Natural killer cell (primary cell): ENCODE data around the gene CEP76. TPM values are rescaled to one million over a fixed set of nuclear protein-coding genes. Genes with fewer than 3 reads are reported as not detected.

Experiments
- ATAC-seq, 3 donors: fragments of 150-1000 bp in 2 of 3; fragments of 200-7000 bp in 1 of 3; cut with Tn5 transposase; 1 replicate in 1 of 3; 2 replicates in 2 of 3; pipeline ENCODE4 v1.10.0; 2021; ENCODE audit warnings: mild to moderate bottlenecking in 2 of 3, moderate library complexity in 2 of 3
- DNase-seq, 2 donors: peaks; one replicate each; pipeline versions ENCODE4 v3.0.0 to v3.0.0-alpha.2; 2013 to 2021; ENCODE audit warnings: mixed read lengths in 1 of 2
- H3K27ac ChIP-seq: one replicate; pipeline ENCODE4 v1.5.1; 2013; ENCODE audit warnings: mild to moderate bottlenecking, low read length
- H3K27me3 ChIP-seq: one replicate; pipeline ENCODE4 v1.6.1; 2013; ENCODE audit warnings: low read length; ENCODE audit not compliant: control insufficient read depth, insufficient read depth
- H3K36me3 ChIP-seq: one replicate; pipeline ENCODE4 v1.6.1; 2013; ENCODE audit warnings: low read length; ENCODE audit not compliant: control insufficient read depth, insufficient read depth
- H3K4me1 ChIP-seq: one replicate; pipeline ENCODE4 v1.6.1; 2013; ENCODE audit warnings: low read length; ENCODE audit not compliant: control insufficient read depth, insufficient read depth
- H3K4me3 ChIP-seq: one replicate; pipeline ENCODE4 v1.5.1; 2013; ENCODE audit warnings: low read length
- H3K9me3 ChIP-seq: one replicate; pipeline ENCODE4 v1.6.1; 2013; ENCODE audit warnings: low read length; ENCODE audit not compliant: control insufficient read depth, insufficient read depth
- H3K27ac Mint-ChIP-seq, 2 donors: one replicate each; pipeline ENCODE4 v1.8.0; 2022; ENCODE audit warnings: mild to moderate bottlenecking in 2 of 2, mixed read lengths in 2 of 2, moderate library complexity in 1 of 2
- H3K27me3 Mint-ChIP-seq, 2 donors: one replicate each; pipeline ENCODE4 v1.8.0; 2022; ENCODE audit warnings: low read depth in 2 of 2, mixed read lengths in 2 of 2
- H3K36me3 Mint-ChIP-seq: one replicate; pipeline ENCODE4 v1.8.0; 2022; ENCODE audit warnings: mixed read lengths
- H3K4me1 Mint-ChIP-seq, 2 donors: one replicate each; pipeline ENCODE4 v1.8.0; 2022; ENCODE audit warnings: mixed read lengths in 2 of 2
- H3K4me3 Mint-ChIP-seq: one replicate; pipeline ENCODE4 v1.8.0; 2022; ENCODE audit warnings: mild to moderate bottlenecking, moderate library complexity, mixed read lengths
- H3K9me3 Mint-ChIP-seq, 2 donors: one replicate each; pipeline ENCODE4 v1.8.0; 2022; ENCODE audit warnings: mixed read lengths in 2 of 2
- CTCF ChIP-seq: fragments of 200-600 bp; IDR thresholded peaks from one replicate; pipeline ENCODE4 v1.8.0; 2022; ENCODE audit warnings: antibody characterized with exemption
- WGBS: methylation state at CpG from one replicate; pipeline ENCODE4 v1.1.7; 2013; ENCODE audit warnings: missing lambda C conversion rate; ENCODE audit not compliant: insufficient coverage; 5-methylcytosine and 5-hydroxymethylcytosine counted together
- intact Hi-C: fragments of 100-400 bp; cut with micrococcal nuclease; formaldehyde crosslinking; loops from one replicate; pipeline ENCODE4 v1.14.2; 2022
- total RNA-seq, 4 donors: library from RNA; stranded (reverse); fragments of 120-200 nt in 1 of 4; gene quantifications; one replicate each; pipeline versions ENCODE4 v1.2.3 to v1.2.4, GENCODE V29; 2013 to 2022

Gene CEP76
- total RNA-seq, 3 donors from 2014 or later (not counting 1 experiment from before 2014, with no cell fraction given): 6.4 to 9.8 (median 8.8) TPM

DNA sequence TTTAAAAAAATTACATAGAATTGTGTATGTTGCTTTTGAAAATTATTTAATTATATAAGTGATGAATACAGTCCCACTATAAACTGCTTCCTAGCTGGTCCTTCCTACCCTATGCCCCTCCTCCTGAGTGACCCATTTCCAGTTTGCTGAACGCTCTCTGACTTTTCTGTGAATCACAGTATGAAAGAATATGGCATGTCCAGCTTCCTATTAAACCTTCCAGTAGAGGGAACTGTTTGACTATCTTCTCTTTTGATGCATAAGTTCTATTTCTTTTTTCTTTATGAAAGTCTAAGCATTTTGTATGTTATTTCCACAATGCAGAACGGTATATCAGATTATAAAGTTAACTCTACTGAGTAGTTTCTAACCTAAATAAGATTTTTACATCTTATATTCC lies 41.6 kb upstream of the CEP76 start:
- ATAC-seq (peak; percentile 56 to 88 (median 73)), DNase-seq (peak in 1 of 2 donors; percentile 68)
- Mint-ChIP-seq H3K27ac (no peak overlapping the region), H3K4me1 (peaks cover 0 to 1% of the 10 kb centered on the region in 2 donors), H3K36me3 (no peaks in the 10 kb centered on the region), H3K9me3 (no peaks in the 10 kb centered on the region), H3K4me3 (no peak overlapping the region), H3K27me3 (peaks cover 0 to under 1% of the 10 kb centered on the region in 2 donors)
- Histone ChIP-seq H3K9me3 (no peaks in the 10 kb centered on the region), H3K4me1 (no peaks in the 10 kb centered on the region), H3K36me3 (no peaks in the 10 kb centered on the region), H3K27ac (no peak overlapping the region), H3K4me3 (no peak overlapping the region), H3K27me3 (no peaks in the 10 kb centered on the region)
- intact Hi-C loops: loop anchor here (1.0 kb wide), 2 partner anchors 150 to 190 kb away; no protein-coding TSS in a partner anchor
- WGBS: 14% methylated on average over 1 of the region's 2 CpGs
- peak; percentile 67 for TF ChIP-seq CTCF

DNA sequence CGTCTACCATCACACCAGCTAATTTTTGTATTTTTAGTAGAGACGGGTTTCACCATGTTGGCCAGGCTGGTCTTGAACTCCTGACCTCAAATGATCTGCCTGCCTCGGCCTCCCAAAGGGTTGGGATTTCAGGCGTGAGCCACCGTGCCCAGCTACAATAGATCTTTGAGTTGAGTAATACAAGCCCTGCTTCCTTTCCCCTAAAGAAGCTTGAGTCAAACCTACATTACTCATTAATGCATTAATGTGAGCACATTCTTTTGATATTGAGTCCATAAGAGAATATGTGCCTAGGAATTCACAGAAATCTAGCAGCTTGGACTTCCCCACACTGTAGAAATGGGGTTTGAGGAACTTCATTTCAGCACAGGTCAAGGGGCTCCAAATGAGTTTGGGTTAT lies 39.9 kb upstream of the CEP76 start:
- H3K4me3 ChIP-seq: no peak overlapping the region

DNA sequence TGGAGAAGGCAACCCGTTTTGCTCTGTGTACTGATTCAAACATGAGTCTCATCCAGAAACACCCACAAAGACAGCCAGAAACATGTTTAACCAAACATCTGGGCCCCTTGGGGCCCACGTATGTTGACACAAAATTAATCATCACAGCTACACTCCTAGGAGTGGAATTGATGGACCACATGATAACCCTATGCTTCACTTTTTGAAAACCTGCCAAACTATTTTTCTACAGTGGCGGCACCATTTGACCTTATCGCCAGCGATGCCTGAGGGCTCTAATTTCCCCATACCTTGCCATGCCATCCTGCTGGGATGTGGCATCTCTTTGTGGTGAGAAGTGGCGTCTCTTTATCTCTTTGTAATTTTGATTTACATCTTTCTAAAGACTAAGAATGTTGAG lies 38.8 kb upstream of the CEP76 start:
- H3K4me3 Mint-ChIP-seq: no peak overlapping the region
- Histone ChIP-seq H3K27ac (no peak overlapping the region), H3K27me3 (no peaks in the 10 kb centered on the region), H3K36me3 (no peaks in the 10 kb centered on the region), H3K9me3 (no peaks in the 10 kb centered on the region), H3K4me3 (no peak overlapping the region), H3K4me1 (no peaks in the 10 kb centered on the region)
- no peak for TF ChIP-seq CTCF
- H3K9me3 Mint-ChIP-seq: no peaks in the 10 kb centered on the region
- intact Hi-C loops: no loop called here
- H3K27ac Mint-ChIP-seq: no peak overlapping the region
- no peaks in the 10 kb centered on the region for H3K4me1 Mint-ChIP-seq
- 72% methylated on average over 3 of the region's 6 CpGs for WGBS
- ATAC-seq (no peak), DNase-seq (no peak)
- no peaks in the 10 kb centered on the region for H3K36me3 Mint-ChIP-seq
- H3K27me3 Mint-ChIP-seq: no peaks in the 10 kb centered on the region

More for the DNA sequence above, 39.9 kb upstream of the CEP76 start:
- no peaks in the 10 kb centered on the region for H3K27me3 ChIP-seq
- 87% methylated on average over 5 of the region's 5 CpGs for WGBS
- intact Hi-C loops: no loop called here
- H3K4me1 Mint-ChIP-seq: no peaks in the 10 kb centered on the region
- DNase-seq (no peak), ATAC-seq (no peak)
- no peaks in the 10 kb centered on the region for H3K27me3 Mint-ChIP-seq
- no peak overlapping the region for H3K4me3 Mint-ChIP-seq
- no peaks in the 10 kb centered on the region for H3K36me3 ChIP-seq
- H3K36me3 Mint-ChIP-seq: no peaks in the 10 kb centered on the region
- H3K27ac ChIP-seq: no peak overlapping the region
- H3K4me1 ChIP-seq: no peaks in the 10 kb centered on the region
- no peak for TF ChIP-seq CTCF
- H3K27ac Mint-ChIP-seq: no peak overlapping the region
- H3K9me3 Mint-ChIP-seq: no peaks in the 10 kb centered on the region
- no peaks in the 10 kb centered on the region for H3K9me3 ChIP-seq

DNA sequence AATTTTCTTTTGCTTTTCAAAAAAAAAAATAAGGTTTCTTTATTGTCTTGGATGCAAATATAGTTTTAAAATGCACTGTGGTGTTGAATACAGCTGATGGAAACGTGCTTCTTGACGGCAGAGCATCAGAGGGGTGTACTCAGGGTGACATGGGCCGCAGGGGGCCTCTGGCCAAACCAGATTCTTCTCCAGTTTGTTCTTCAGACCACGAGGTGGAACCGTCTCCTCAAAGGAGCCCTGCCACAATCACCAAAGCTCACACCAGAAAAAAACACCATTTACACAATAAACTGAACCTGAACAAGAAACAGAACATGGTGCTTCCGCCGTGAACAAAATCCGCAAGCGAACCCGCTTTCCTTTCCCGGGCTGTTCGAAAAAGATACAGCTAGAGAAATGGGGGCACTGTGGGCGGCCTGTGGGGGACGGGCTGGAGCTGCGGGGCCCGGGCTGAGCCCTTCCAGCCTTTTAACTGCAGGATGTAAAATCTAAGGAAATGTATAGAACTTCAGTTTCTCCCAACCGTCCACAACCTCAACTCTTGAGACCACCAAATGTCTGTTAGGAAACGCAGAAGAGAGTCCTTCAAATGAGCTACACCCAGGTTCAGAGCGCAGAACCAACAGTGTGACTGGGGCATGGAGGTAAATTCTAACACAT lies 34.9 kb upstream of the CEP76 start:
- WGBS: 84% methylated on average over 19 of the region's 19 CpGs
- ATAC-seq (no peak), DNase-seq (no peak)
- Mint-ChIP-seq H3K27me3 (no peaks in the 10 kb centered on the region), H3K9me3 (no peaks in the 10 kb centered on the region), H3K36me3 (no peaks in the 10 kb centered on the region), H3K27ac (no peak overlapping the region), H3K4me3 (no peak overlapping the region), H3K4me1 (no peaks in the 10 kb centered on the region)
- Histone ChIP-seq H3K27me3 (no peaks in the 10 kb centered on the region), H3K4me3 (no peak overlapping the region), H3K27ac (no peak overlapping the region), H3K36me3 (no peaks in the 10 kb centered on the region), H3K4me1 (no peaks in the 10 kb centered on the region), H3K9me3 (no peaks in the 10 kb centered on the region)
- intact Hi-C loops: no loop called here
- no peak for TF ChIP-seq CTCF
